GM12878 (cell line): ENCODE data around the gene EXOC3L4. TPM values are rescaled to one million over a fixed set of nuclear protein-coding genes. Genes with fewer than 3 reads are reported as not detected.
A peak's percentile ranks its signal among the peaks of the same experiment; 100 is the strongest.

Experiments used
- ATAC-seq: fragments of 200-7000 bp; cut with Tn5 transposase; 3 replicates; pipeline ENCODE4 v1.9.1; 2020; ENCODE audit warnings: mild to moderate bottlenecking, moderate library complexity
- BruUV-seq: library from RNA; stranded (reverse); fragments of 400-500 nt; replicated peaks from 2 replicates; lab custom pipeline; 2021; lab: Mats Ljungman, UMichigan
- CTCF ChIA-PET: fragments of 300-600 bp; sonication (Branson Sonifier 250); formaldehyde crosslinking; extraction: SDS; loops from one replicate; lab custom pipeline; 2021; ENCODE audit warnings: inconsistent platforms; lab: Yijun Ruan, JAX
- POLR2A ChIA-PET: fragments of 350-600 bp; formaldehyde crosslinking; extraction: SDS; loops from one replicate; lab custom pipeline; 2021; ENCODE audit warnings: inconsistent platforms; lab: Charles Lee
- RAD21 ChIA-PET: fragments of 300-600 bp; sonication (Branson Sonifier 250); formaldehyde crosslinking; loops from one replicate; lab custom pipeline; 2023; ENCODE audit warnings: antibody characterized with exemption; ENCODE audit not compliant: unreplicated experiment; lab: Charles Lee
- SMC1A ChIA-PET: fragments of 300-600 bp; sonication (Branson Sonifier 250); formaldehyde crosslinking; loops from one replicate; lab custom pipeline; 2023; ENCODE audit not compliant: unreplicated experiment, uncharacterized antibody; lab: Charles Lee
- DNase-seq: peaks from one replicate; pipeline ENCODE4 v3.0.0-alpha.2; 2011; ENCODE audit warnings: low read depth, low spot score
- FAIRE-seq: peaks from 3 replicates; lab custom pipeline; 2011; peaks lifted over from hg19 to GRCh38; lab: Jason Lieb, UNC
- H2AFZ ChIP-seq: 2 replicates; pipeline ENCODE4 v1.6.0; 2011; ENCODE audit warnings: low read depth, low read length, control low read depth; ENCODE audit not compliant: control insufficient read depth
- H3K27ac ChIP-seq: 2 replicates; pipeline ENCODE4 v1.5.1; 2011; ENCODE audit warnings: control low read depth; ENCODE audit not compliant: control insufficient read depth, insufficient read depth
- H3K27me3 ChIP-seq, 2 experiments: replicated peaks in 1 of 2; 2 replicates each; pipeline versions ENCODE4 v1.6.0 to v1.6.1; 2011; ENCODE audit warnings: low read length in 1 of 2; ENCODE audit not compliant: control insufficient read depth in 2 of 2, insufficient read depth in 2 of 2
- H3K36me3 ChIP-seq, 2 experiments: 2 replicates each; pipeline ENCODE4 v1.5.1; 2011; ENCODE audit warnings: low read length in 1 of 2; ENCODE audit not compliant: control insufficient read depth in 2 of 2, insufficient read depth in 2 of 2
- H3K4me1 ChIP-seq: 2 replicates; pipeline ENCODE4 v1.6.1; 2011; ENCODE audit warnings: mild to moderate bottlenecking, low read length, moderate library complexity, mixed read lengths; ENCODE audit not compliant: control insufficient read depth, insufficient read depth
- H3K4me2 ChIP-seq: 2 replicates; pipeline ENCODE4 v1.6.0; 2011; ENCODE audit warnings: control low read depth; ENCODE audit not compliant: control insufficient read depth, insufficient read depth
- H3K4me3 ChIP-seq: fragments of 200-600 bp; sonication (generic); 2 replicates; pipeline ENCODE4 v1.5.1; 2016
- H3K79me2 ChIP-seq: 2 replicates; pipeline ENCODE4 v1.6.0; 2011; ENCODE audit warnings: low read length; ENCODE audit not compliant: control insufficient read depth, insufficient read depth
- H3K9ac ChIP-seq: 2 replicates; pipeline ENCODE4 v1.8.0; 2011; ENCODE audit warnings: low read length, control low read depth, mixed read lengths; ENCODE audit not compliant: control insufficient read depth, insufficient read depth
- H3K9me3 ChIP-seq: replicated peaks from 3 replicates; pipeline ENCODE4 v1.5.1; 2011; ENCODE audit warnings: mild to moderate bottlenecking, low read length; ENCODE audit not compliant: control insufficient read depth, insufficient read depth
- H4K20me1 ChIP-seq: 2 replicates; pipeline ENCODE4 v1.6.0; 2011; ENCODE audit not compliant: control insufficient read depth, insufficient read depth
- BACH1 ChIP-seq: fragments of 450-650 bp; IDR thresholded peaks from 2 replicates; pipeline ENCODE4 v1.6.1; 2017; ENCODE audit warnings: mild to moderate bottlenecking, borderline replicate concordance
- BHLHE40 ChIP-seq, 2 experiments: fragments of 450-650 bp in 1 of 2; IDR thresholded peaks; 2 replicates each; pipeline ENCODE4 v1.6.1; 2011 to 2017; ENCODE audit warnings: low read depth in 2 of 2, borderline replicate concordance in 1 of 2, improper control_type of control experiment in 1 of 2, low read length in 1 of 2, mild to moderate bottlenecking in 1 of 2
- CHD2 ChIP-seq: IDR thresholded peaks from 2 replicates; pipeline ENCODE4 v1.6.1; 2011; ENCODE audit warnings: low read depth, low read length, improper control_type of control experiment, borderline replicate concordance
- CTCF ChIP-seq, 3 experiments: IDR thresholded peaks in 2 of 3; conservative IDR thresholded peaks in 1 of 3; 2 replicates each; pipeline ENCODE4 v1.5.1; 2011; ENCODE audit warnings: low read depth in 3 of 3, low read length in 3 of 3, mild to moderate bottlenecking in 3 of 3, control low read depth in 2 of 3, moderate library complexity in 2 of 3, inconsistent platforms in 1 of 3, mixed read lengths in 1 of 3; ENCODE audit not compliant: control insufficient read depth in 2 of 3, insufficient read depth in 1 of 3; ENCODE audit errors: extremely low read depth in 1 of 3
- IKZF1 ChIP-seq: fragments of 450-650 bp; conservative IDR thresholded peaks from 2 replicates; pipeline ENCODE4 v1.6.1; 2017; ENCODE audit warnings: antibody characterized with exemption, mild to moderate bottlenecking
- JUND ChIP-seq: IDR thresholded peaks from 2 replicates; pipeline ENCODE4 v1.6.1; 2012; ENCODE audit warnings: low read depth, mild to moderate bottlenecking, low read length, improper control_type of control experiment, moderate library complexity
- LARP7 ChIP-seq: fragments of 450-650 bp; IDR thresholded peaks from 2 replicates; pipeline ENCODE4 v1.6.1; 2017; ENCODE audit warnings: mild to moderate bottlenecking
- MAX ChIP-seq: IDR thresholded peaks from 2 replicates; pipeline ENCODE4 v1.6.1; 2012; ENCODE audit warnings: low read depth, low read length, improper control_type of control experiment
- NBN ChIP-seq: fragments of 450-650 bp; IDR thresholded peaks from 2 replicates; pipeline ENCODE4 v1.6.1; 2016
- NR2F1 ChIP-seq: fragments of 450-650 bp; conservative IDR thresholded peaks from 2 replicates; pipeline ENCODE4 v1.6.1; 2017; ENCODE audit warnings: mild to moderate bottlenecking
- PAX5 ChIP-seq: IDR thresholded peaks from 2 replicates; pipeline ENCODE4 v1.6.1; 2011; ENCODE audit warnings: low read depth, low read length, borderline replicate concordance
- PAX8 ChIP-seq: fragments of 450-650 bp; IDR thresholded peaks from 2 replicates; pipeline ENCODE4 v1.6.1; 2017; ENCODE audit warnings: mild to moderate bottlenecking, moderate library complexity
- POU2F2 ChIP-seq: IDR thresholded peaks from 3 replicates; pipeline ENCODE4 v1.6.1; 2011; ENCODE audit warnings: low read depth, mild to moderate bottlenecking, low read length, borderline replicate concordance
- RELB ChIP-seq: fragments of 450-650 bp; IDR thresholded peaks from 2 replicates; pipeline ENCODE4 v1.6.1; 2017; ENCODE audit warnings: low read depth, mild to moderate bottlenecking, moderate library complexity
- SMAD5 ChIP-seq: IDR thresholded peaks from 2 replicates; pipeline ENCODE4 v1.6.1; 2016; ENCODE audit warnings: antibody characterized with exemption, low read depth
- SMARCA5 ChIP-seq: fragments of 450-650 bp; IDR thresholded peaks from 2 replicates; pipeline ENCODE4 v1.6.1; 2017; ENCODE audit warnings: mild to moderate bottlenecking
- SPI1 ChIP-seq: IDR thresholded peaks from 2 replicates; pipeline ENCODE4 v1.6.1; 2011; ENCODE audit warnings: low read depth, mild to moderate bottlenecking, low read length, moderate library complexity, borderline replicate concordance; ENCODE audit not compliant: insufficient read depth
- SRF ChIP-seq, 2 experiments: IDR thresholded peaks; 2 replicates each; pipeline ENCODE4 v1.6.1; 2011; ENCODE audit warnings: low read depth in 2 of 2, low read length in 2 of 2, mild to moderate bottlenecking in 1 of 2, moderate library complexity in 1 of 2
- ZNF274 ChIP-seq: IDR thresholded peaks from one replicate; pipeline ENCODE4 v1.8.0; 2011; ENCODE audit not compliant: insufficient read length, insufficient read depth
- WGBS: methylation state at CpG from one replicate; pipeline ENCODE4 v1.1.6; 2016; ENCODE audit warnings: low lambda C conversion rate; ENCODE audit not compliant: insufficient replicate concordance, insufficient coverage; ENCODE audit errors: missing lambda C conversion rate; 5-methylcytosine and 5-hydroxymethylcytosine counted together
- in situ Hi-C: fragments of 300-500 bp; cut with MboI; formaldehyde crosslinking; loops from 9 replicates; pipeline ENCODE4 v1.14.3; 2018; ENCODE audit warnings: mixed read lengths
- intact Hi-C: fragments of 100-400 bp; cut with micrococcal nuclease; formaldehyde crosslinking; loops from one replicate; pipeline ENCODE4 v1.14.2; 2022; ENCODE audit not compliant: unreplicated experiment
- polyA plus RNA-seq, 11 experiments: library from polyadenylated mRNA; depleted of rRNA in 4 of 11; unstranded in 6 of 11; stranded (reverse) in 5 of 11; fragments of >200 nt; fragmentation: Nextera tagmentation in 4 of 11; fragmentation: Illumina TruSeq in 1 of 11; extraction: Ambion mirVana in 4 of 11; extraction: Trizol in 1 of 11; gene quantifications; 1 replicate in 1 of 11; 2 replicates in 10 of 11; pipeline versions ENCODE4 v1.2.1 to v1.2.3, GENCODE V29; 2011 to 2016; ENCODE audit warnings: inconsistent platforms in 2 of 11, missing spikeins in 2 of 11, low read depth in 1 of 11
- total RNA-seq, 4 experiments: library from RNA; depleted of rRNA in 3 of 4; stranded (reverse); fragments of >200 nt in 3 of 4; fragmentation: Illumina TruSeq in 1 of 4; extraction: Trizol in 1 of 4; gene quantifications; 2 replicates each; pipeline versions ENCODE4 v1.2.1 to v1.2.3, GENCODE V29; 2013 to 2021

The EXOC3L4 gene
- total and polyA plus RNA-seq, 10 of the 15 experiments (the other 5 are each of a cell fraction or from before 2014, with no cell fraction given): not detected

- ChIA-PET SMC1A (interaction anchor here (1.2 to 1.8 kb wide), 3 partner anchors 16 to 18 kb away, joined by 4 to 7 read pairs (median 5); no protein-coding TSS in a partner anchor), CTCF (interaction anchor here (0.6 to 3.2 kb wide), 7 partner anchors 11 to 168 kb away, joined by 3 to 19 read pairs (median 5); no protein-coding TSS in a partner anchor), POLR2A (interaction anchor here (0.7 to 1.3 kb wide), 4 partner anchors 9 to 19 kb away, joined by 3 to 4 read pairs (median 3); no protein-coding TSS in a partner anchor), RAD21 (interaction anchor here (0.9 to 1.9 kb wide), 3 partner anchors 16 to 19 kb away, joined by 3 to 7 read pairs (median 4); no protein-coding TSS in a partner anchor)
- Histone ChIP-seq H4K20me1 (no peaks in the 10 kb centered on the region), H3K4me1 (peaks cover 17% of the 10 kb centered on the region), H3K4me2 (peak overlapping the region; percentile 91), H3K4me3 (peak overlapping the region; percentile 79), H3K9ac (peak overlapping the region; percentile 75), H3K9me3 (no peaks in the 10 kb centered on the region), H2AFZ (peak overlapping the region; percentile 59), H3K27ac (peak overlapping the region; percentile 45), H3K36me3 (no peaks in the 10 kb centered on the region), H3K79me2 (peaks cover 21% of the 10 kb centered on the region), H3K27me3 (no peaks in the 10 kb centered on the region)
- no TSS peak for BruUV-seq
- TF ChIP-seq SRF (IDR thresholded peaks at IDR 0.05; ENCODE audit: low read depth in 2 of 2, low read length in 2 of 2): no peak
- TF ChIP-seq JUND: no peak
- peak in 1 of 2 experiments; percentile 53; a peak in 1 of 4 replicates for TF ChIP-seq BHLHE40 (IDR thresholded peaks at IDR 0.05; ENCODE audit: borderline replicate concordance in 1 of 2, low read depth in 2 of 2, low read length in 1 of 2)
- TF ChIP-seq POU2F2: no peak
- TF ChIP-seq BACH1: no peak
- 0 out of 2 replicates have a peak, but pooled peaks have one; percentile 23 for TF ChIP-seq NBN
- TF ChIP-seq ZNF274: no peak
- no peak for TF ChIP-seq MAX
- TF ChIP-seq PAX8: no peak
- TF ChIP-seq SMAD5: no peak
- peak; percentile 42 to 58 (median 45); a peak in 4 of 6 replicates for TF ChIP-seq CTCF (IDR thresholded peaks at IDR 0.05 in 2 of 3, conservative IDR thresholded peaks at IDR 0.05 in 1 of 3; ENCODE audit: control insufficient read depth in 2 of 3, extremely low read depth in 1 of 3, insufficient read depth in 1 of 3, low read depth in 3 of 3, low read length in 3 of 3)
- TF ChIP-seq RELB: no peak
- TF ChIP-seq NR2F1: 0 out of 2 replicates have a peak, but pooled peaks have one; percentile 10
- TF ChIP-seq CHD2: 0 out of 2 replicates have a peak, but pooled peaks have one; percentile 16
- no peak; the same call in 1 of the 2 replicates for TF ChIP-seq LARP7
- TF ChIP-seq IKZF1: 0 out of 2 replicates have a peak, but pooled peaks have one; percentile 22
- 0 out of 2 replicates have a peak, but pooled peaks have one; percentile 19 for TF ChIP-seq PAX5
- TF ChIP-seq SPI1: no peak
- TF ChIP-seq SMARCA5: peak; percentile 68; the same call in 1 of the 2 replicates
- peak; percentile 35 for FAIRE-seq
- ATAC-seq: peak; percentile 48
- intact Hi-C loops: no loop called here
- in situ Hi-C loops: no loop called here
- DNase-seq: no peak
- 18% methylated on average over 36 of the region's 48 CpGs for WGBS
Observed at GRCh38 chr14:103123634-103124500, 29.3 kb downstream of the EXOC3L4 start.
